CD4-positive, alpha-beta T cell treated with Interleukin-2 at 100 ng/mL for 4 hours (primary cell): ENCODE measurements around the gene KIF16B.
"Not testable (repeated sequence)": the region's sequence is repeated elsewhere in the genome, so short reads cannot be mapped to it uniquely, and the experiment has no call there.

ENCODE experiments used
- DNase-seq: peaks from one replicate; pipeline ENCODE4 v3.0.0-alpha.2; 2020; ENCODE audit warnings: low spot score

KIF16B gene

DNA sequence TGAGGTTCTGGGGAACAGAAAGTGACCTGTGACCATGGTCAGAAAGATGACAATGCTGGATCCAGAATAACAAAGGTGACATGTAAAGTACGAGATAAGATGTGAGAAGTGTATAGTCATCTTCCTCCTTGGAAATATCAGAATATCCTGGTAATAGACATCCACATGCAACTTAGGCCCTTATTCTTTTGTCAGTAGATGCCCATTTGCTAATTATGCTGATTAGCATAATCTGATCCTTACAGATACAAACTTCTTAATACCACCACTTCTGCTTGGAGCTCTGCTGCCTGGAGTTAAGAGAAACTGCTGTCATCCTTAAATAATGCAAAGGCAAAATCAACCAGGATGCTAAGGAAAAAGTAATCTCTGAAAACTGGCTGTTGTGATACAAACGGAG, 91.3 kb downstream of the KIF16B start:
- DNase-seq, result no peak

GRCh38 chr20:16479666-16480065, 93.6 kb downstream of the KIF16B start:
- no peak for DNase-seq

- no peak for DNase-seq
Measured at GRCh38 chr20:16477632-16478031, 95.6 kb downstream of the KIF16B start.

DNA sequence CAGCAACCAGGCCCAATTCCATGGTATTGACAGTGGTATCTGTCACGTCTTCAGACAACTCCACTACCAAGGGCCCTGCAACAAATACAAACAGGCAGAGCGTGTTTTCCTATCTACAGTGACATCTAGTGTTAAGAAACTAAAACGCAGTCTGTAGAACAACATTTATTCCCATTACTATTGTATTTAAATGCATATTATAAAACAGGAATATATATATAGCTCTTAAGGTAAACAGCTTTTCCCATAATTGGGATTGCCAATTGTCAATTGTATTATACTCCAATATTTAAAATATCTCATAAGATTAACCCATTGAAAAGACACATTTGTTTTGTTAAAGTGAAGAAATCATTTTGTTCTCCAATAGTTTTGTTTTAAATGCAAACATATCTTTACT, 97.2 kb downstream of the KIF16B start:
- DNase-seq, result peak; percentile 34

GRCh38 chr20:16475225-16475624, 98.0 kb downstream of the KIF16B start:
- no peak for DNase-seq

DNA sequence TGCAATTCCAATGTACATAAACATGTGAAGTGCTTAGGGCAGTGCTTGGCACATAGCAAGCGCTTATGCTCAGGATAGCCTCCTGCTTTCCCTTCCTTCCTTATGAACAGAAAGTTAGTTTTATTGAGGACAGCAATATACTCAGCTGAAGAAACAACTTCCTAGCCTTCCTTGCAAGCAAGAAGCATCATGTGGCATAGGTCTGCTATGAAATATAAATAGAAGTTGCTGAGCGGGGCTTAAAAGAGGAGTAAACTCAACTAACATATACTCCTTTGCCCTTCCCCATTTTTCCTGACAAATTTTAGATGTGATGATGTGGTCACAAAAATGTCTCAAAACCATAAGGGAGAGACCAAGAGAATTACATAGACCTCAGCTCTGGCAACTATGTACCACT, 98.9 kb downstream of the KIF16B start:
- no peak for DNase-seq

- DNase-seq, result no peak
Measured at GRCh38 chr20:16472045-16472872, 101.0 kb downstream of the KIF16B start.

GRCh38 chr20:16469395-16469905, 103.8 kb downstream of the KIF16B start:
- no peak for DNase-seq

GRCh38 chr20:16462711-16463110, 110.5 kb downstream of the KIF16B start:
- DNase-seq, result no peak

DNA sequence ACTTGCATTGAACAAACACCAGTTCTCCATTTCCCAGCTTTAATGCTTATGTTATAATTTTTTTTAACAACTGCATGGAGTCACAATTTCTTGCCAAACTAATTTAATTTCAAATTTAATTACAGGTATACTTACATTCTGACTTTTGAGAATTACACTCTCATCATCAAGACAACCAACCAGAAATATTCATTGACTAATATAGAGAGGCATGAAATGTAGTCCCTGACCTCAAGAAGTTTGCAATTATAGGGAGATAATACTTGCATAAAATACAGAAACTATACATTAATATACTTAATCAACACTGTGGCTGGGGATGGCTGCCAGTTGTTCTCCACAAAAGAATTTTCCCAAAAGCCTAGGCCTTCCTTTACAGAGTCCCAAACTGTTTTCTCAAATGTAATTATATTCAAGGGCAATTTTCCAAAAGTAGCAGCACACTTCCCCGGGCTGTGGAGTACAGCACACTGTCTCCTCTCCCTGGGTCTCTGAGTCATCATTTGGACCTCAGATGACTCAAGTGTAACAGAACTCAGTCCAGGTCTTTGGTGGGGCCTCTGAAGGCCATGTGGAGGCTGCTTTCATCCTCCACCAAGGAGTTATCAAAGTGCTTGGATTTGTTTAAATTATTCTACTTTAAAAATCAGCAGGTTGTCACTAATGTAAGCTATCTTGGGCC, 114.1 kb downstream of the KIF16B start:
- DNase-seq, result no peak

DNA sequence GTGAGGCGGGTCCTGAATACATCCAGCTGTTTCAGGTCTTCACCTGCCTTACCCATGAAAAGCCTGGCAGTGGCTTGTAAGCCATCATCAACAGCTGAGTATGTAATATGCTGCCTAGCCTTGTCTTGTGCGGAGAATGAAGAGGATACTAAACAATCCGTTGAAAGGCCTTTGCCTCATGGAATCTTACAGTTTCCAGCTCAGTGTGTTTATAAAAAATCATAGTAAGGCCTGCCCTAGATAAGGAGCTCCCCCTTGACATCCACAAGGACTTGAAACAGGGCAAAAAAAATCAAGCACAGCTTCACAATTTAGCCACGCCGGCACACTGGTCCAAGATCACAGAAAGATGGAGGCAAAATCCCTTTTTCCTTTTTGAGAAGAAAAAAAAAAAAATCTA, 115.7 kb downstream of the KIF16B start:
- no peak for DNase-seq

GRCh38 chr20:16455324-16455723, 117.9 kb downstream of the KIF16B start:
- no peak for DNase-seq

- DNase-seq, result no peak
Measured at GRCh38 chr20:16451982-16452381, 121.3 kb downstream of the KIF16B start.

GRCh38 chr20:16451001-16451400, 122.2 kb downstream of the KIF16B start:
- DNase-seq, result no peak

GRCh38 chr20:16446991-16447390, 126.3 kb downstream of the KIF16B start:
- DNase-seq, result no peak

DNA sequence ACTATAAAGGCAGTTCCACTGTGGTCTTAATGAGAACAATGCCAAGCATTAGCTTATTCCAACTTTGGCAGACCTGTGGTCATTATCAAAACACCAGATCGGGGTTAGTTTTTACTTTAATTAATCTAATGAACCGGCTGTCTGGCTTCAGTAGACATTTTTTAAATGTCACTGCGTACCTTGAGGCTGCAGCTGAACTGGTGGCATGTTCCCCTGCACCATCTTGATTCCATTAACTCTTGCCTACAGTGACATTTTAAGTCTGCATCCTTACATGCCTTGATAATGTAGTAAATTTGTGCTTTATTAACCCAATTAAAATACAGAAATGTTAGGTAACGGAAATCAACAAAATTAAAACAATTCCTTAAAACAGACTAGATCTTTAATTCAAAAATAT, 127.0 kb downstream of the KIF16B start:
- DNase-seq, result no peak

GRCh38 chr20:16445482-16445881, 127.8 kb downstream of the KIF16B start:
- no peak for DNase-seq

GRCh38 chr20:16444057-16444777, 129.0 kb downstream of the KIF16B start:
- DNase-seq, result no peak

- DNase-seq, result no peak
Measured at GRCh38 chr20:16441546-16442164, 131.6 kb downstream of the KIF16B start.

DNA sequence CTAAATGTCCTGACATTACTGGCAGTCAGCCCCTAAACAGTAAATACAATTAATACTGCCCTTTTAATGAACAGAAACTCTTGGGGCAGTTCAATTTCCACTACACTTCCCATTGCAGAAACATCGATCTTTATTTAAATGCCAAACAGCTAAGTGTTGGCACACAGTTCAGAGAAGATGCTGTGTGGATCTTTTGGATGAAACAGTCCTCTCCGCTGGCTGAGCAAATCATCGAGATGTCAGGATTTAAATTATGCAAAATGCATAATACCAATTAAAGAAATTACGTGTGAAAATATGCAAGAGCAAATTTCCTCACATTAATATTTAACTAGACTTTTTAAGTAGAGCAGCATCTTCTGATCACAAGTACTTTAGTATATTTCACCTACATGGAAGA, 132.6 kb downstream of the KIF16B start:
- no peak for DNase-seq

DNA sequence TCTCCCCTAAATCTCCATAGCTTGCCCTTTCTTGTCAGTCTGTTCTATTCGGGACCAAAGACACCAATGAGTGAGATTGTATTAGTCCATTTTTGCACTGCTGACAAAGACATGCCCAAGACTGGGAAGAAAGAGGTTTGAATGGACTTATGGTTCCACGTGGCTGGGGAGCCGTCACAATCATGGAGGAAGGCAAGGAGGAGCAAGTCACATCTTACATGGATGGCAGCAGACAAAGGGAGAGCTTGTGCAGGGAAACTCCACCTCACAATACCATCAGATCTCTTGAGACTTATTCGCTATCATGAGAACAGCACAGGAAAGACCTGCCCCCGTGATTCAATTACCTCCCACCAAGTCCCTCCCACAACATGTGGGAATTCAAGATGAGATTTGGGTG, 133.7 kb downstream of the KIF16B start:
- not testable (repeated sequence) for DNase-seq

GRCh38 chr20:16438100-16438499, 135.1 kb downstream of the KIF16B start:
- no peak for DNase-seq
